Retinal pigment epithelial cell (primary cell): ENCODE measurements around the gene ZDHHC3.

ENCODE experiments used
- DNase-seq: peaks from one replicate; pipeline ENCODE4 v3.0.0-alpha.2; 2010; ENCODE audit warnings: low read depth
- H3K4me3 ChIP-seq: 2 replicates; pipeline ENCODE4 v1.5.1; 2011; ENCODE audit warnings: mild to moderate bottlenecking, low read length, control low read depth, moderate library complexity
- CTCF ChIP-seq: conservative IDR thresholded peaks from 2 replicates; pipeline ENCODE4 v1.5.1; 2011; ENCODE audit warnings: low read depth, low read length, control low read depth, inconsistent platforms

The ZDHHC3 gene

DNA sequence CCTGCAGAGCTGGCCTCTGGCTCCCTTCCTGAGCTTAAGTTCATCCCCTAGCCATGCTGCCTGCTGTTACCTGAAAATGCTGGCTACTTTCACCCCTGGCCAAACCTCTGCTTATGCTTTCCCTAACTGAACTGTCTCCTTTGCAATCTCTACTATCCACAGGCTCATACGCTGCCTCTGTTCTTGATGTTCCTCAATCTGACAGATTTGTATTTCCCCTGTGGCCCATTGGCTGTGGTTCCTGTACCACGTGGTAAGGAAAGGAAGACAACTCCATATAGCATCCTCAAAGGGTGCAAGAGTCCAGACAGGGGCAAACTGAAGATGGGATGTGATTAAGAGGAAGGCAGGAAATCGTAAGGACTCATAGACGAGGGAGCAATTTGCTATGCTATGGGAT is 68.4 kb downstream of the ZDHHC3 start:
- no peak for TF ChIP-seq CTCF
- DNase-seq: no peak
- H3K4me3 ChIP-seq: no peak overlapping the region

DNA sequence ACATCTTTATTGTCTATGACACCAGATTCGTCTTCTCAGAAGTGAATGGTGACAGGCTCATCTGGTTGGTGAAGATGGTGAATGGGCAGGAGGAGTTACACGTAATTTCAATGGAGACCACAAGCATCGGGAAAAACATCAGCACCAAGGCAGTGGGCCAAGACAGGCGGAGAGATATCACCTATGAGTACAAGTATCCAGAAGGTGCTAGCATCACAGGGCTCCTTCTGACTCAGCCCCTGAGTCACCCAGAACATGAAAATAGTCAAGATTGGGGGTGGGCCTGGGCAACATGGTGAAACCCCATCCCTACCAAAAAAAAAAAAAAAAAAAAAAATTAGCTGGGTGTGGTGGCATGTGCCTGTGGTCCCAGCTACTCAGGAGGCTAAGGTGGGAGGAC is 69.0 kb downstream of the ZDHHC3 start:
- no peak for TF ChIP-seq CTCF
- no peak for DNase-seq
- H3K4me3 ChIP-seq: no peak overlapping the region

DNA sequence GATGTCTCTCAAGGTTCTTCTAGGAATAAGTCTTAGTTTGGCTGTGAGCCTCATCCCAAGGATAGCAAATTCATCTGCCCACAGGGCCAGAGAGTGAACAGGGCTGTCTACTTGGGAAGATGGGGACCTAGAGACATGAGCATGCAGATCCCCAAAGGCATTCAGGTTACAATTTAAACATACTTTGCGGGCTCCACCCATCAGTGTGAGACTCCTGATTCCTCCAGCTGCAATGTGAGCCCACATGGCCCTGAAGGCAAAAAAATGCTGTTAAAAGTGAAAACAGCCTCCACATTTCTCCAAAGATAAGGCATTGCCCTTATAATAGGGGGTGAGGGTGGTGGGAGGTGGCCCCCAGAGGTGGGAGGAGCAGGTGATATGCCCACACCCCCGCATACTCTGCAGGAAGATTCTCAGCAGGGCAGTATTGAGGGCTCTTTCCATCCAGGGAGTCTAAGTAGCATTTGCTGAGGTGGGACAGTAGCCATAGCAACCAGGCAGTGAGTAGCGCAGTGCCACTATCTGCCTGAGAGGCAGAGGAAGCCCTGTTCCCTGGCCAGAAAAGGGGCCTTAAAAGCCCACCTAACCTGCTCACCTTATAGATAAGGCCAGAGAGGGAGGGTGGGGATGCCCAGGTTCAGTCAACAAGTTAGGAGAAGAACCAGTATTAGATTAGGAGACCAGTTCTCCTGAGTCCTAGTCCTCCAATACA is 70.4 kb downstream of the ZDHHC3 start:
- no peak overlapping the region for H3K4me3 ChIP-seq
- no peak for TF ChIP-seq CTCF
- no peak for DNase-seq

DNA sequence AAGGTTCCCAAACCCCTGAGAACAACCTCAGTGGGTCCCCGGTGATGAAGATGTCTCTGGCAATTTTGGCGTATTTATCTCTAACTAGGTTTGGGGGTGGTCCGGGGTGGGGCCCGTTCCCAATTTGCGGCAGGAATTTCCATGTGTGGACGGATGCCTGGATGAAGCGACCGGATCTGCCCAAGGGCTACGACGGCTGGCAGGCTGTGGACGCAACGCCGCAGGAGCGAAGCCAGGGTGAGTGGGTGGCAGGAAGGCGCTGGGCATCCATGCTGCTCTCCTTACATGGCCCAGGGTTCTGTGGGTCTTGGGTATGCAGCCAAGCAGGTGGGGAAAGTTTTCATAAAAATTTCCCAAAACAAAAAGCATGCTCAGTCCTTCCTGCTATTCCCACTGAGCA is 72.2 kb downstream of the ZDHHC3 start:
- H3K4me3 ChIP-seq: no peak overlapping the region
- no peak for TF ChIP-seq CTCF
- no peak for DNase-seq

GRCh38 chr3:44903314-44903713 is 72.7 kb downstream of the ZDHHC3 start:
- H3K4me3 ChIP-seq: no peak overlapping the region
- no peak for TF ChIP-seq CTCF
- DNase-seq: no peak

DNA sequence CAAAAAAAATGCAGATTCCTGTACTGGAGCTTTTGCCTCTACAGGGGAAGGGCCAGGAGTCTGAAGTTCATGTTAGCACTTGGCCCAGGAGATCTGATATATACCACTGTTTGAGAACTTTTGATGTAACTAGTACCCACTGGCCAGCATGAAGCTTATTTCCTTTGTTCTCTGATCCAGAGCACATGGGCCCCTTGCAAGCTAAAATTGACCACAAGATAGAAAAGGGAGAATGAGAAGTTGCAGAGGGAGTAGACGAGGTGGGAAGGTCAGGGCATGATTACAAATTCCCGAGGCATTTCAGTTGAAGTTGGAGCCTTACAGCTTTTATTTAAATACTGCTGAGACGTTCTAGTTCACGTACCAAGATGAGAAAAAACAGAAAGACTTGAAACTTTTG is 73.3 kb downstream of the ZDHHC3 start:
- H3K4me3 ChIP-seq: no peak overlapping the region
- TF ChIP-seq CTCF: no peak
- DNase-seq: no peak

DNA sequence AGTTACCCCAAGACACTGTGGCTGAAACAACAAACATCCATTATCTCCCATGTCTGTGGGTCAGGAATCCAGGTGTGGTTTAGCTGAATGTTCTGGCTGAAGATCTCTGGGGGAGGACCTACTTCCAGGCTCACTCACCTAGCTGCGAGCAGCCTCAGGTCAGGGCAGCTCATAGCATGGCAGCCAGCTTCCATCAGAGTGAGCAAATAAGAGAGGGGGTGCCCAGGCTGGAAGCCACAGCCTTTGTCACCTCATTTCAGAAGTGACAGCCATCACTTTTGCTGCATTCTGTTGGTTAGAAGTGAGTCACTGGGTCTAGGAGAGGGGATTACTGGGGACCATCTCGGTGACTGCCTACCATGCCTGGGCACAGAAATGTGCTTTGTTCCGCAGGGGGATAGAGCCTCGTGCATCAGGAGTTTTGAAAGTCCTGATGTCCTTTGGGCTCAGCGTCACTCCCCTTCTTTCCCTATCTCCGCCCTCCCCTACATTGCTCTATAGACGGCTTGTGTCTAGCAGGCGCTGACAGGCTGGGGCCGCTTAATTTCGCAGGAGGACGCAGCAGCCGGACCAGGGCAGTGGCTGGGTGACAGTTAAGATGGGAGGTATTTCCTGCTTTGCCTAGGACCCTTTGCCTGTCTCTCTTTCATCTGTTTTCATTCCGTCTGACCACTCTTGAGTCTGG is 76.1 kb downstream of the ZDHHC3 start:
- no peak overlapping the region for H3K4me3 ChIP-seq
- no peak for TF ChIP-seq CTCF
- no peak for DNase-seq
